HepG2 (cell line): ENCODE results near the gene OVCA2. TPM values are rescaled to one million over a fixed set of nuclear protein-coding genes. Genes with fewer than 3 reads are reported as not detected.

Experiments
- CENPT ChIP-seq: sonication (generic); formaldehyde crosslinking; IDR thresholded peaks from 2 replicates; pipeline ENCODE4 v1.8.0; 2022; ENCODE audit warnings: low read depth, mild to moderate bottlenecking, moderate library complexity, missing genetic modification reagents
- GATAD2A ChIP-seq: IDR thresholded peaks from 2 replicates; pipeline ENCODE4 v1.6.1; 2016
- KDM4B ChIP-seq: sonication (generic); formaldehyde crosslinking; IDR thresholded peaks from 2 replicates; pipeline ENCODE4 v1.4.0; 2020; ENCODE audit warnings: missing genetic modification reagents
- MATR3 ChIP-seq: sonication (generic); formaldehyde crosslinking; IDR thresholded peaks from 2 replicates; pipeline ENCODE4 v1.4.0; 2020; ENCODE audit warnings: missing genetic modification reagents
- MYC ChIP-seq: sonication (generic); formaldehyde crosslinking; IDR thresholded peaks from 2 replicates; pipeline ENCODE4 v1.9.0; 2021; ENCODE audit warnings: missing genetic modification reagents, borderline replicate concordance
- NFYC ChIP-seq: IDR thresholded peaks from 2 replicates; pipeline ENCODE4 v1.6.1; 2016; ENCODE audit warnings: missing genetic modification reagents, missing compliant biosample characterization
- RBFOX2 ChIP-seq: fragments of 200-400 bp; formaldehyde crosslinking; IDR thresholded peaks from 2 replicates; pipeline ENCODE4 v1.6.1; 2017; ENCODE audit warnings: low read depth, mild to moderate bottlenecking, low read length
- RFXAP ChIP-seq: sonication (generic); formaldehyde crosslinking; IDR thresholded peaks from 2 replicates; pipeline ENCODE4 v1.4.0; 2020; ENCODE audit warnings: missing genetic modification reagents, borderline replicate concordance
- RORA ChIP-seq: sonication (generic); formaldehyde crosslinking; IDR thresholded peaks from 2 replicates; pipeline ENCODE4 v1.5.0; 2020; ENCODE audit warnings: mild to moderate bottlenecking, missing genetic modification reagents, moderate library complexity
- SAFB2 ChIP-seq: sonication (generic); formaldehyde crosslinking; IDR thresholded peaks from 2 replicates; pipeline ENCODE4 v1.5.1; 2020; ENCODE audit warnings: missing genetic modification reagents, low read depth, mild to moderate bottlenecking, borderline replicate concordance
- SP1 ChIP-seq, 2 experiments: fragments of 450-650 bp in 1 of 2; sonication (generic) in 1 of 2; formaldehyde crosslinking in 1 of 2; IDR thresholded peaks; 2 replicates each; pipeline versions ENCODE4 v1.4.0 to v1.6.1; 2016 to 2020; ENCODE audit warnings: missing genetic modification reagents in 1 of 2
- SRSF4 ChIP-seq: fragments of 200-400 bp; formaldehyde crosslinking; IDR thresholded peaks from one replicate; pipeline ENCODE4 v1.6.1; 2018; ENCODE audit warnings: mild to moderate bottlenecking, low read depth, low read length, moderate library complexity; ENCODE audit not compliant: poor library complexity, severe bottlenecking
- ZFX ChIP-seq: sonication (generic); formaldehyde crosslinking; IDR thresholded peaks from 2 replicates; pipeline ENCODE4 v1.4.0; 2020; ENCODE audit warnings: mild to moderate bottlenecking, low read depth, missing genetic modification reagents, moderate library complexity
- ZNF343 ChIP-seq: sonication (generic); formaldehyde crosslinking; IDR thresholded peaks from 2 replicates; pipeline ENCODE4 v1.4.0; 2020; ENCODE audit warnings: mild to moderate bottlenecking, missing genetic modification reagents
- ZNF563 ChIP-seq: sonication (generic); formaldehyde crosslinking; IDR thresholded peaks from 2 replicates; pipeline ENCODE4 v1.8.0; 2022; ENCODE audit warnings: mild to moderate bottlenecking, moderate library complexity, missing genetic modification reagents
- ZNF766 ChIP-seq: sonication (generic); formaldehyde crosslinking; IDR thresholded peaks from 2 replicates; pipeline ENCODE4 v1.5.0; 2020; ENCODE audit warnings: missing genetic modification reagents, borderline replicate concordance
- ZSCAN21 ChIP-seq: sonication (generic); formaldehyde crosslinking; IDR thresholded peaks from 2 replicates; pipeline ENCODE4 v1.8.0; 2022; ENCODE audit warnings: mild to moderate bottlenecking, missing genetic modification reagents, moderate library complexity, borderline replicate concordance
- polyA plus RNA-seq, 8 experiments: library from polyadenylated mRNA; depleted of rRNA in 3 of 8; stranded (reverse) in 7 of 8; unstranded in 1 of 8; fragments of >200 nt; fragmentation: Illumina TruSeq in 4 of 8; extraction: Trizol in 4 of 8; gene quantifications; 2 replicates each; pipeline versions ENCODE4 v1.2.1 to v1.2.3, GENCODE V29; 2011 to 2016; ENCODE audit warnings: low read depth in 4 of 8, missing spikeins in 1 of 8, mixed read lengths in 1 of 8; ENCODE audit not compliant: insufficient read depth in 1 of 8
- total RNA-seq, 5 experiments: library from RNA; depleted of rRNA; stranded (reverse); fragments of >200 nt; fragmentation: Illumina TruSeq; extraction: Trizol; gene quantifications; 2 replicates each; pipeline ENCODE4 v1.2.3, GENCODE V29; 2016; ENCODE audit warnings: low read depth in 1 of 5
- TF ChIP-seq, protein P1 (sequence below): sonication (generic); formaldehyde crosslinking; IDR thresholded peaks from 2 replicates; pipeline ENCODE4 v1.4.0; 2020; ENCODE audit warnings: mild to moderate bottlenecking, missing genetic modification reagents, borderline replicate concordance
- TF ChIP-seq, protein P2 (sequence below): sonication (generic); formaldehyde crosslinking; IDR thresholded peaks from 2 replicates; pipeline ENCODE4 v1.5.1; 2020; ENCODE audit warnings: mild to moderate bottlenecking, missing genetic modification reagents
- TF ChIP-seq, protein P3 (sequence below): sonication (generic); formaldehyde crosslinking; IDR thresholded peaks from 2 replicates; pipeline ENCODE4 v1.4.0; 2020; ENCODE audit warnings: missing genetic modification reagents; ENCODE audit errors: not compliant biosample characterization

The OVCA2 gene
- total and polyA plus RNA-seq, 2 of the 13 experiments (the other 11 are each of a cell fraction or from before 2014, with no cell fraction given): 23.7 to 28.2 TPM

DNA sequence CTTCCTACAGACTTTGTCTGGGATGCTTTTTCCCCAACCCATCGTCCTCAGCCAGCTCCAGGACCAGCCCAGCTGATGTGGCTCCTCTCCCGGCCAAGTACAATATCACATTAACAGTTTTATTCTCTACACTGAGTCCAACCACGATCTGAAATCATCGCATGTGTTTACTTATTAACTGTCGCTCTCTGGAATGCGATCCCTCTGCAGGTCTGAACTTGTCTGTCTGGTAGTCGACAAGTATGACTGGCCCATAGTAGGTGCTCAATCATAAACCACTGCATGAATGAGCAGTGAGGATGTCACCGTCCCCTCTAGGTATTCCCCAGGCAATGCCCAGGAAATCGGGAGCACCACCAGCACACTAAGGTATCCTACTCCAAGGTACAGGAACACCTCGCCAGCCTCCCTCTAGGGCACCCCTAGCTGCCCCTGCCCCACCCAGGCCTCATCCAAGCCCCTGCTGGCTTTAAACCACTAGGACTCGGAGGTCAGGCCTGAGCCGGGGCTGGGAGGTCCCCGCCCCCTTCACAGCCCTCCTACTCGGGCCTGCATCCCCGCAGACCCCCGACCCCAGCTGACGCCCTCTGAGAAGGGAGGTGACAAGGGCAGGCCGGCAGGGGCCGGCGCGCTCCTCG lies 44.4 kb upstream of the OVCA2 start (continued):
- TF ChIP-seq SAFB2 (CRISPR knock-in tag) (0 out of 2 replicates have a peak, but pooled peaks have one; percentile 16), ZFX (CRISPR knock-in tag) (no peak; the same call in 1 of the 2 replicates), ZSCAN21 (CRISPR knock-in tag) (no peak), NFYC (CRISPR knock-in tag) (no peak), RORA (CRISPR knock-in tag) (no peak), ZNF563 (CRISPR knock-in tag) (no peak), MYC (CRISPR knock-in tag) (no peak), SP1 (IDR thresholded peaks at IDR 0.05) (no peak), SP1 (CRISPR knock-in tag; IDR thresholded peaks at IDR 0.05) (no peak), RFXAP (CRISPR knock-in tag) (no peak), CENPT (CRISPR knock-in tag) (no peak), RBFOX2 (no peak), MATR3 (CRISPR knock-in tag) (no peak), ZNF766 (CRISPR knock-in tag) (no peak), KDM4B (no peak), ZNF343 (CRISPR knock-in tag) (no peak), GATAD2A (CRISPR knock-in tag) (no peak), SRSF4 (no peak)
- TF ChIP-seq, protein P1, sequence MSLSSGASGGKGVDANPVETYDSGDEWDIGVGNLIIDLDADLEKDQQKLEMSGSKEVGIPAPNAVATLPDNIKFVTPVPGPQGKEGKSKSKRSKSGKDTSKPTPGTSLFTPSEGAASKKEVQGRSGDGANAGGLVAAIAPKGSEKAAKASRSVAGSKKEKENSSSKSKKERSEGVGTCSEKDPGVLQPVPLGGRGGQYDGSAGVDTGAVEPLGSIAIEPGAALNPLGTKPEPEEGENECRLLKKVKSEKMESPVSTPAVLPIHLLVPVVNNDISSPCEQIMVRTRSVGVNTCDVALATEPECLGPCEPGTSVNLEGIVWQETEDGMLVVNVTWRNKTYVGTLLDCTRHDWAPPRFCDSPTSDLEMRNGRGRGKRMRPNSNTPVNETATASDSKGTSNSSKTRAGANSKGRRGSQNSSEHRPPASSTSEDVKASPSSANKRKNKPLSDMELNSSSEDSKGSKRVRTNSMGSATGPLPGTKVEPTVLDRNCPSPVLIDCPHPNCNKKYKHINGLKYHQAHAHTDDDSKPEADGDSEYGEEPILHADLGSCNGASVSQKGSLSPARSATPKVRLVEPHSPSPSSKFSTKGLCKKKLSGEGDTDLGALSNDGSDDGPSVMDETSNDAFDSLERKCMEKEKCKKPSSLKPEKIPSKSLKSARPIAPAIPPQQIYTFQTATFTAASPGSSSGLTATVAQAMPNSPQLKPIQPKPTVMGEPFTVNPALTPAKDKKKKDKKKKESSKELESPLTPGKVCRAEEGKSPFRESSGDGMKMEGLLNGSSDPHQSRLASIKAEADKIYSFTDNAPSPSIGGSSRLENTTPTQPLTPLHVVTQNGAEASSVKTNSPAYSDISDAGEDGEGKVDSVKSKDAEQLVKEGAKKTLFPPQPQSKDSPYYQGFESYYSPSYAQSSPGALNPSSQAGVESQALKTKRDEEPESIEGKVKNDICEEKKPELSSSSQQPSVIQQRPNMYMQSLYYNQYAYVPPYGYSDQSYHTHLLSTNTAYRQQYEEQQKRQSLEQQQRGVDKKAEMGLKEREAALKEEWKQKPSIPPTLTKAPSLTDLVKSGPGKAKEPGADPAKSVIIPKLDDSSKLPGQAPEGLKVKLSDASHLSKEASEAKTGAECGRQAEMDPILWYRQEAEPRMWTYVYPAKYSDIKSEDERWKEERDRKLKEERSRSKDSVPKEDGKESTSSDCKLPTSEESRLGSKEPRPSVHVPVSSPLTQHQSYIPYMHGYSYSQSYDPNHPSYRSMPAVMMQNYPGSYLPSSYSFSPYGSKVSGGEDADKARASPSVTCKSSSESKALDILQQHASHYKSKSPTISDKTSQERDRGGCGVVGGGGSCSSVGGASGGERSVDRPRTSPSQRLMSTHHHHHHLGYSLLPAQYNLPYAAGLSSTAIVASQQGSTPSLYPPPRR: no peak
- TF ChIP-seq, protein P2, sequence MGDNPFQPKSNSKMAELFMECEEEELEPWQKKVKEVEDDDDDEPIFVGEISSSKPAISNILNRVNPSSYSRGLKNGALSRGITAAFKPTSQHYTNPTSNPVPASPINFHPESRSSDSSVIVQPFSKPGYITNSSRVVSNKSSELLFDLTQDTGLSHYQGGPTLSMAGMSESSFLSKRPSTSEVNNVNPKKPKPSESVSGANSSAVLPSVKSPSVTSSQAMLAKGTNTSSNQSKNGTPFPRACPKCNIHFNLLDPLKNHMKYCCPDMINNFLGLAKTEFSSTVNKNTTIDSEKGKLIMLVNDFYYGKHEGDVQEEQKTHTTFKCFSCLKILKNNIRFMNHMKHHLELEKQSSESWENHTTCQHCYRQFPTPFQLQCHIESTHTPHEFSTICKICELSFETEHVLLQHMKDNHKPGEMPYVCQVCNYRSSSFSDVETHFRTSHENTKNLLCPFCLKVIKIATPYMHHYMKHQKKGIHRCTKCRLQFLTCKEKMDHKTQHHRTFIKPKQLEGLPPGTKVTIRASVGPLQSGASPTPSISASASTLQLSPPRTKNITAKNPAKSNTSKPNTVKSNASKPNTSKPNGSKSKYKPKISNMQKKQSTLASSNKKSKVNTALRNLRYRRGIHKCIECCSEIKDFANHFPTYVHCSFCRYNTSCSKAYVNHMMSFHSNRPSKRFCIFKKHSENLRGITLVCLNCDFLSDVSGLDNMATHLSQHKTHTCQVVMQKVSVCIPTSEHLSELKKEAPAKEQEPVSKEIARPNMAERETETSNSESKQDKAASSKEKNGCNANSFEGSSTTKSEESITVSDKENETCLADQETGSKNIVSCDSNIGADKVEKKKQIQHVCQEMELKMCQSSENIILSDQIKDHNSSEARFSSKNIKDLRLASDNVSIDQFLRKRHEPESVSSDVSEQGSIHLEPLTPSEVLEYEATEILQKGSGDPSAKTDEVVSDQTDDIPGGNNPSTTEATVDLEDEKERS (CRISPR knock-in tag): no peak
- TF ChIP-seq, protein P3, sequence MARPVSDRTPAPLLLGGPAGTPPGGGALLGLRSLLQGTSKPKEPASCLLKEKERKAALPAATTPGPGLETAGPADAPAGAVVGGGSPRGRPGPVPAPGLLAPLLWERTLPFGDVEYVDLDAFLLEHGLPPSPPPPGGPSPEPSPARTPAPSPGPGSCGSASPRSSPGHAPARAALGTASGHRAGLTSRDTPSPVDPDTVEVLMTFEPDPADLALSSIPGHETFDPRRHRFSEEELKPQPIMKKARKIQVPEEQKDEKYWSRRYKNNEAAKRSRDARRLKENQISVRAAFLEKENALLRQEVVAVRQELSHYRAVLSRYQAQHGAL (CRISPR knock-in tag): no peak
